ENCODE data around the gene SYT17.

DNA sequence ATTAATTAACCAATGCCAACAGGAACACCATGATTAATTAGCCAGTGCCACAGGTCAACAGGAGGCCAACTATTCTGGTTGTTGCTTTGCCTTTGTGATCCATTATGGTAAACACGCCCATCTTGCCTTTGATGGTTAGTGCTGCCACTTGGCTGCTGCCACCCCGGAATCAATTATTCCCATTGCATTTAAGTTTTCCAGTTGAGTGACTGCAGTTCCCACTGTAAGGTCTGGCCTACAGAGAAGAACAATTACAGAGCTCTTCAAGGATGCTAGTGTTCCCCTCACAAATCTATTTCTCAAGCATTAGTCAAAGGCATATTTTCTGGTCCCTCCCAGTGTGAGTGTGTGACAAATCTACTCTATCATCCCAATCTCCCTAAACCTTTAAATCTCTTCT, 110.4 kb downstream of the SYT17 start:
- TF ChIP-seq, protein P1, sequence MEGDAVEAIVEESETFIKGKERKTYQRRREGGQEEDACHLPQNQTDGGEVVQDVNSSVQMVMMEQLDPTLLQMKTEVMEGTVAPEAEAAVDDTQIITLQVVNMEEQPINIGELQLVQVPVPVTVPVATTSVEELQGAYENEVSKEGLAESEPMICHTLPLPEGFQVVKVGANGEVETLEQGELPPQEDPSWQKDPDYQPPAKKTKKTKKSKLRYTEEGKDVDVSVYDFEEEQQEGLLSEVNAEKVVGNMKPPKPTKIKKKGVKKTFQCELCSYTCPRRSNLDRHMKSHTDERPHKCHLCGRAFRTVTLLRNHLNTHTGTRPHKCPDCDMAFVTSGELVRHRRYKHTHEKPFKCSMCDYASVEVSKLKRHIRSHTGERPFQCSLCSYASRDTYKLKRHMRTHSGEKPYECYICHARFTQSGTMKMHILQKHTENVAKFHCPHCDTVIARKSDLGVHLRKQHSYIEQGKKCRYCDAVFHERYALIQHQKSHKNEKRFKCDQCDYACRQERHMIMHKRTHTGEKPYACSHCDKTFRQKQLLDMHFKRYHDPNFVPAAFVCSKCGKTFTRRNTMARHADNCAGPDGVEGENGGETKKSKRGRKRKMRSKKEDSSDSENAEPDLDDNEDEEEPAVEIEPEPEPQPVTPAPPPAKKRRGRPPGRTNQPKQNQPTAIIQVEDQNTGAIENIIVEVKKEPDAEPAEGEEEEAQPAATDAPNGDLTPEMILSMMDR (IDR thresholded peaks at IDR 0.05) = no peak
- no peak for TF ChIP-seq POLR2A (IDR thresholded peaks at IDR 0.05)

All from adrenal gland (tissue), 5 donors.